H1 (cell line): ENCODE results near the gene BBS4. TPM values are rescaled to one million over a fixed set of nuclear protein-coding genes. Genes with fewer than 3 reads are reported as not detected.

Experiments
- BRCA1 ChIP-seq: IDR thresholded peaks from 2 replicates; pipeline ENCODE4 v1.6.1; 2012; ENCODE audit warnings: low read depth, low read length, improper control_type of control experiment
- CBX5 ChIP-seq: fragments of 300-800, 300-1000 bp; sonication (generic); IDR thresholded peaks from 2 replicates; pipeline ENCODE4 v1.7.1; 2016; ENCODE audit warnings: antibody characterized with exemption, low read length, low read depth
- CTBP2 ChIP-seq: IDR thresholded peaks from 2 replicates; pipeline ENCODE4 v1.7.0; 2011; ENCODE audit warnings: borderline replicate concordance, mild to moderate bottlenecking, moderate library complexity, mixed read lengths, low read length; ENCODE audit not compliant: insufficient read depth, insufficient read length
- EP300 ChIP-seq, 2 experiments: IDR thresholded peaks; 1 replicate in 1 of 2; 2 replicates in 1 of 2; pipeline ENCODE4 v1.6.1; 2011 to 2012; ENCODE audit warnings: low read depth in 2 of 2, low read length in 2 of 2, mild to moderate bottlenecking in 2 of 2, borderline replicate concordance in 1 of 2, inconsistent platforms in 1 of 2, moderate library complexity in 1 of 2
- HDAC2 ChIP-seq, 2 experiments: fragments of 300-600 bp in 1 of 2; sonication (generic) in 1 of 2; IDR thresholded peaks; 2 replicates each; pipeline ENCODE4 v1.6.1; 2011 to 2012; ENCODE audit warnings: low read depth in 2 of 2, low read length in 2 of 2, mild to moderate bottlenecking in 2 of 2, moderate library complexity in 2 of 2, borderline replicate concordance in 1 of 2, inconsistent platforms in 1 of 2
- JUND ChIP-seq: IDR thresholded peaks from 2 replicates; pipeline ENCODE4 v1.6.1; 2011; ENCODE audit warnings: mild to moderate bottlenecking, improper control_type of control experiment, low read length
- KDM4A ChIP-seq: IDR thresholded peaks from one replicate; pipeline ENCODE4 v1.7.1; 2012; ENCODE audit warnings: low read depth, mild to moderate bottlenecking, moderate library complexity, low read length, inconsistent platforms; ENCODE audit not compliant: severe bottlenecking
- MAX ChIP-seq: IDR thresholded peaks from 2 replicates; pipeline ENCODE4 v1.6.1; 2012; ENCODE audit warnings: inconsistent platforms
- NRF1 ChIP-seq: IDR thresholded peaks from 2 replicates; pipeline ENCODE4 v1.6.1; 2011; ENCODE audit warnings: mild to moderate bottlenecking, low read depth, low read length, improper control_type of control experiment
- PHF8 ChIP-seq: fragments of 200-600 bp; sonication (generic); conservative IDR thresholded peaks from 2 replicates; pipeline ENCODE4 v1.7.1; 2012; ENCODE audit warnings: low read depth, mild to moderate bottlenecking, inconsistent platforms, low read length, moderate library complexity
- POLR2A ChIP-seq, 2 experiments: IDR thresholded peaks; 1 replicate in 1 of 2; 2 replicates in 1 of 2; pipeline ENCODE4 v1.6.1; 2011; ENCODE audit warnings: low read depth in 2 of 2, low read length in 2 of 2, mild to moderate bottlenecking in 2 of 2; ENCODE audit errors: control extremely low read depth in 1 of 2
- POLR2AphosphoS5 ChIP-seq: IDR thresholded peaks from 2 replicates; pipeline ENCODE4 v1.6.1; 2011; ENCODE audit warnings: low read depth, low read length
- RBBP5 ChIP-seq: IDR thresholded peaks from 2 replicates; pipeline ENCODE4 v1.7.1; 2012; ENCODE audit warnings: low read depth, mild to moderate bottlenecking, inconsistent platforms, low read length, moderate library complexity, borderline replicate concordance
- SIN3A ChIP-seq, 2 experiments: IDR thresholded peaks in 1 of 2; conservative IDR thresholded peaks in 1 of 2; 2 replicates each; pipeline ENCODE4 v1.6.1; 2011 to 2012; ENCODE audit warnings: low read length in 2 of 2, improper control_type of control experiment in 1 of 2, low read depth in 1 of 2, mild to moderate bottlenecking in 1 of 2
- SP1 ChIP-seq: IDR thresholded peaks from 2 replicates; pipeline ENCODE4 v1.6.1; 2011; ENCODE audit warnings: low read depth, low read length
- SP4 ChIP-seq: IDR thresholded peaks from 2 replicates; pipeline ENCODE4 v1.6.1; 2012; ENCODE audit warnings: low read length, inconsistent platforms
- SRF ChIP-seq: IDR thresholded peaks from 2 replicates; pipeline ENCODE4 v1.6.1; 2011; ENCODE audit warnings: mild to moderate bottlenecking, low read depth, low read length, moderate library complexity
- SUZ12 ChIP-seq: fragments of 200-600 bp; sonication (generic); IDR thresholded peaks from 2 replicates; pipeline ENCODE4 v1.6.1; 2012; ENCODE audit warnings: mild to moderate bottlenecking, inconsistent platforms, low read length, moderate library complexity, mixed read lengths
- TBP ChIP-seq: IDR thresholded peaks from 2 replicates; pipeline ENCODE4 v1.6.1; 2011; ENCODE audit warnings: low read depth, low read length, improper control_type of control experiment
- USF2 ChIP-seq: IDR thresholded peaks from 2 replicates; pipeline ENCODE4 v1.6.1; 2011; ENCODE audit warnings: low read length, improper control_type of control experiment
- YY1 ChIP-seq: IDR thresholded peaks from 2 replicates; pipeline ENCODE4 v1.6.1; 2011; ENCODE audit warnings: low read depth, mild to moderate bottlenecking, low read length
- polyA plus RNA-seq, 7 experiments: library from polyadenylated mRNA; depleted of rRNA in 3 of 7; stranded (reverse) in 5 of 7; unstranded in 2 of 7; fragments of >200 nt in 5 of 7; fragments of 200-250 nt in 2 of 7; gene quantifications; 1 replicate in 5 of 7; 2 replicates in 1 of 7; 4 replicates in 1 of 7; pipeline versions ENCODE4 v1.2.1 to v1.2.3, GENCODE V29; 2011 to 2013; ENCODE audit warnings: missing spikeins in 2 of 7, mixed read lengths in 2 of 7
- total RNA-seq: library from RNA; stranded (reverse); fragmentation: NEBNext Ultra II Directional; extraction: Animal tissue kit (Norgen Biotek cat#: 25700); gene quantifications from 2 replicates; pipeline ENCODE4 v1.2.1, GENCODE V29; 2021

Gene BBS4
- total and polyA plus RNA-seq, 2 of the 8 experiments (the other 6 are each of a cell fraction or from before 2014, with no cell fraction given): 17.4 to 24.1 TPM

- TF ChIP-seq HDAC2 (IDR thresholded peaks at IDR 0.05; ENCODE audit: borderline replicate concordance in 1 of 2, low read depth in 2 of 2, low read length in 2 of 2) (0 out of 4 replicates have a peak, but pooled peaks of 1 of the 2 experiments have one; percentile 21), SP1 (peak; percentile 75; the same call in 1 of the 2 replicates), SRF (peak; percentile 91), PHF8 (peak; percentile 91), JUND (0 out of 2 replicates have a peak, but pooled peaks have one; percentile 6), YY1 (peak; percentile 46; the same call in 1 of the 2 replicates), SUZ12 (no peak), POLR2A (IDR thresholded peaks at IDR 0.05; ENCODE audit: control extremely low read depth in 1 of 2, low read depth in 2 of 2, low read length in 2 of 2) (peak; percentile 96 to 97), CBX5 (no peak), SP4 (peak; percentile 63), USF2 (peak; percentile 37), SIN3A (conservative IDR thresholded peaks at IDR 0.05 in 1 of 2, IDR thresholded peaks at IDR 0.05 in 1 of 2; ENCODE audit: low read depth in 1 of 2, low read length in 2 of 2) (peak; percentile 85 to 95; a peak in 3 of 4 replicates), MAX (peak; percentile 68), RBBP5 (peak; percentile 96), BRCA1 (peak; percentile 62), EP300 (IDR thresholded peaks at IDR 0.05; ENCODE audit: borderline replicate concordance in 1 of 2, low read depth in 2 of 2, low read length in 2 of 2) (peak in 1 of 2 experiments; percentile 72; a peak in 1 of 3 replicates), CTBP2 (no peak), KDM4A (peak; percentile 100), TBP (peak; percentile 84; the same call in 1 of the 2 replicates), NRF1 (0 out of 2 replicates have a peak, but pooled peaks have one; percentile 35), POLR2AphosphoS5 (peak; percentile 94)
These were observed 97.8 kb downstream of the BBS4 start, which contains the start of gene ADPGK (continued) for GRCh38 chr15:72783640-72784455.
